GM12864 (cell line): ENCODE measurements around the gene ZKSCAN4.

ENCODE experiments used
- DNase-seq: peaks from one replicate; pipeline ENCODE4 v3.0.0-alpha.2; 2011; ENCODE audit warnings: low read depth
- H3K4me3 ChIP-seq: 2 replicates; pipeline ENCODE4 v1.5.1; 2011; ENCODE audit warnings: mild to moderate bottlenecking, low read depth, low read length, control low read depth
- CTCF ChIP-seq: IDR thresholded peaks from 2 replicates; pipeline ENCODE4 v1.5.1; 2011; ENCODE audit warnings: low read depth, mild to moderate bottlenecking, moderate library complexity, low read length, control low read depth, inconsistent platforms; ENCODE audit errors: missing control alignments

The ZKSCAN4 gene

GRCh38 chr6:28252009-28252975 is at the start of gene ZKSCAN4:
ZKSCAN4 (minus strand) TSS chr6:28252269; CDS start chr6:28251980, 289 bp downstream.
- H3K4me3 ChIP-seq, result peak within 1 kb of the TSS; percentile 82
- DNase-seq, result peak; percentile 89
- TF ChIP-seq CTCF, result no peak

GRCh38 chr6:28296520-28297060 is 44.5 kb upstream of the ZKSCAN4 start:
- DNase-seq, result no peak
- TF ChIP-seq CTCF, result no peak
- H3K4me3 ChIP-seq, result no peak overlapping the region

GRCh38 chr6:28295326-28295725 is 43.3 kb upstream of the ZKSCAN4 start:
- no peak for DNase-seq
- TF ChIP-seq CTCF, result no peak

GRCh38 chr6:28291573-28291972 is 39.5 kb upstream of the ZKSCAN4 start:
- DNase-seq, result no peak
- no peak for TF ChIP-seq CTCF
- no peak overlapping the region for H3K4me3 ChIP-seq

More at GRCh38 chr6:28295326-28295725, 43.3 kb upstream of the ZKSCAN4 start:
- no peak overlapping the region for H3K4me3 ChIP-seq

- H3K4me3 ChIP-seq, result no peak overlapping the region
- no peak for DNase-seq
- no peak for TF ChIP-seq CTCF
Observed at GRCh38 chr6:28282926-28283325, 30.9 kb upstream of the ZKSCAN4 start.

GRCh38 chr6:28281288-28282064 is 29.4 kb upstream of the ZKSCAN4 start, which contains the start of gene PGBD1:
PGBD1 (plus strand) TSS chr6:28281572; CDS start chr6:28283814, 2,242 bp downstream.
- peak; percentile 10 for DNase-seq
- peak within 1 kb of the TSS; percentile 76 for H3K4me3 ChIP-seq
- no peak for TF ChIP-seq CTCF
